HUDEP-2 (cell line): ENCODE data around the gene TRMT112.

Source experiments
- DNase-seq, 76 experiments: peaks; one replicate each; lab custom pipeline; 2025; ENCODE audit not compliant: unreplicated experiment in 76 of 76; lab: John Stamatoyannopoulos, UW

The TRMT112 gene

DNA sequence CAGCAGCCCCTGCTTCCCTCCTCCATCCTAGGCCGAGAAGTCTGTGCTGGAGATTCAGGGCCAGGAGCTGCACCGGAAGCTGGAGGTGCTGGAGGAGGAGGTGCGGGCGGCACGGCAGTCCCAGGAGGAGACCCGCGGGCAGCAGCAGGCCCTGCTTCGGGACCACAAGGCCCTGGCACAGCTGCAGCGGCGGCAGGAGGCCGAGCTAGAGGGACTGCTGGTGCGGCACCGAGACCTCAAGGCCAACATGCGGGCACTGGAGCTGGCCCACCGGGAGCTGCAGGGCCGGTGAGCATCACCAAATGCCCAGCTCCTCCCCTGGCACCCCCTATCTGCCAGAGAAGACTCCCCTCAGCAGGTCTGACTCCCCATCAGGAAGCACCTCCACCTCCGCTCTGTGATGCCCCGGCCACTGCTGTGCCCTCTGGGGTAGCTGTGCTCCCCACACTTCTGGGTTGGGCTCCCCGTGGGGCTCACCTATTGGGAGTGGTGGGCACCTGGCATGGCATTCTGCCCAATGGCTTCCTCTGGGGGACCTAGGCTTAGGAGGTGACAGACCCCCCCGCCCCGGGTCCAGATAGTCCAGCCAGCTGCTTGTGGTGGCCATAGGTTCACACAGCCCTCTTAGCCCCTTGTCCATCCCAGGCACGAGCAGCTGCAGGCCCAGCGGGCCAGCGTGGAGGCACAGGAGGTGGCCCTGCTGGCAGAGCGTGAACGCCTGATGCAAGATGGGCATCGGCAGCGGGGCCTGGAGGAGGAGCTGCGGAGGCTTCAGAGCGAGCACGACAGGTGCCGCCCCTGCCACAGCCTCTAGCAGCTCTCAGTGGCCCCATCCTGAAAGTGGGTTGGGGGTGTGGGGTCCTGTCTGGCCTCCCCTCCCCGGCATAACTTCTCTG, 35.0 kb upstream of the TRMT112 start:
- DNase-seq = no peak

DNA sequence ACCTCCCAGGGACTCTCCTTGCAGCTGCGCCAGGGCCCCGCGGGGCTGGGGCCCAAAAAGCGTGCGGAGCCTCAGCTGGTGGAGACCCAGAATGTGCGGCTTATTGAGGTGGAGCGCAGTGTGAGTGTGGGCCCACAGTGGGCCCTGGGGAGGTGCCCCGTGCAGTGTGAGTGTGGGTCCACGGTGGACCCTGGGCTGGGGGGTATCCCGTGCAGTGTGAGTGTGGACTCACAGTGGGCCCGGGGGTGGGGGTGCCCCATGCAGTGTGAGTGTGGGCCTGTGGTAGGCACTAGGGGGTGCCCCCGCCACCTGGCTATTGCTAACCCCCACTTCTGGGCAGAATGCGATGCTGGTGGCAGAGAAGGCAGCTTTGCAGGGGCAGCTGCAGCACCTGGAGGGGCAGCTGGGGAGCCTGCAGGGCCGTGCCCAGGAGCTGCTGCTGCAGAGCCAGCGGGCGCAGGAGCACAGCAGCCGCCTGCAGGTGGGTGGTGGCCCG, 33.8 kb upstream of the TRMT112 start:
- no peak for DNase-seq

DNA sequence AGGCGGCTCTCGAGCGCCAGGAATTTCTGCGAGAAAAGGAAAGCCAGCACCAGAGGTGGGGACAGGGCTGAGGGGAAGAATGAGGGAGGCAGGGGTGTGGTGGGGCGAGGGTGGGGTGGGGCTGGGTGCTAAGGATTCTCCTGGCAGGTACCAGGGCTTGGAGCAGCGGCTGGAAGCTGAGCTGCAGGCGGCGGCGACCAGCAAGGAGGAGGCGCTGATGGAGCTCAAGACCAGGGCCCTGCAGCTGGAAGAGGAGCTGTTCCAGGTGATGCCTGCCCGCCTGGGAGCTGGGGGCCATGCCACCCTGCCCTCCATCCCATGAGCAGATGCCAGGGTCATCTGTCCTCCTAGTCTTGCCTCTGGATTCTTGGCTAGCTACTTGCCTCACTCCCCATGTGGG, 32.0 kb upstream of the TRMT112 start:
- no peak for DNase-seq

DNA sequence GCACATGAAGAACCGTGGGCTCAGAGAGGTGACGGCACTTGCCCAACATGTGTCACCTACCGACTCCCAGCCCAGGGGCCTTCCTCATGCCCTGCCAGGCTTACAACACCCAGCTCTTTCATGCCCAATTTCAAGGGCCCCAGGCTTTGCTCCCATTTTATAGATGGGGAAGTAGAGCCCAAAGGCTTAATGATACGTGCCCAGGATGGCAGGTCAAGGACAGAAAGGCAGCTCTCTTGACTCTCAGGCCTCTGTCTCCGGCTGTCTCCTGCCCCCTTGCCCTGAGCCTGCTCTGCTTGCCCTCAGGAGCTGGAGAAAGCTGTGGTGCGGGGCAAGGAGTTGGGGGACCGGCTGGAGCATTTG, 31.6 kb upstream of the TRMT112 start:
- DNase-seq = no peak

DNA sequence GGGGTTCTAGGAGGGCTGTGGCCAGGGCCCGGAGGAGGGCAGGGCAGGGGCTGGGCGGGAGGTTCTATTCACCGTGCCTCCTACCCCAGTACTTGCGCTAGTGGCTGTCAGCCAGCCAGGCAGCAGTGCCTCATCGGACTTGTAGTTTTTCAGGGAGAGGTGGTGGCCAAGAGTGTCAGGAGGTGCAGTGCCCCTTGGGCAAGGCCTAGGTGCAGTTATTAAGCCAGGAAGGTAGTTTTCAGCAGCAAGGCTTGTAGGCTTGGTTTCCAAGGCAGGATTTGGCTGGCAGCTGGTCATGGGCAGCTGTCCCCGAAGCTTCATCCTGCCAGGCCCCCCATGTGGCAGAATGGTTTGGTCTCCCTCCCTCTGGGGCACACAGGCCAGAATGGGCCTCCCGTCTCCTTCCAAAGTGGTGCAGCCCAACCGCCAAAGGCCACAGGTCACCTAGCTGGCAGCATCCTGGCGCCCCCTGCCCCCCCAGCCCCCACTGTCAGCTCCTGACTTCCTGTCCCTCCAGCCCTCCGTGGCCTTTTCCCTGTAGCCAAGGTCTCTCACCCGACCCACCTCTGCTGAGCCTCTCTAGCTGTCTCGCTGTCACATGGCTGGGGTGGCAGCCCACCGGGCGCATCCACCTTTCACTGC, 31.1 kb upstream of the TRMT112 start:
- DNase-seq = peak in 73 of 76 experiments; percentile 36 to 87 (median 72)

DNA sequence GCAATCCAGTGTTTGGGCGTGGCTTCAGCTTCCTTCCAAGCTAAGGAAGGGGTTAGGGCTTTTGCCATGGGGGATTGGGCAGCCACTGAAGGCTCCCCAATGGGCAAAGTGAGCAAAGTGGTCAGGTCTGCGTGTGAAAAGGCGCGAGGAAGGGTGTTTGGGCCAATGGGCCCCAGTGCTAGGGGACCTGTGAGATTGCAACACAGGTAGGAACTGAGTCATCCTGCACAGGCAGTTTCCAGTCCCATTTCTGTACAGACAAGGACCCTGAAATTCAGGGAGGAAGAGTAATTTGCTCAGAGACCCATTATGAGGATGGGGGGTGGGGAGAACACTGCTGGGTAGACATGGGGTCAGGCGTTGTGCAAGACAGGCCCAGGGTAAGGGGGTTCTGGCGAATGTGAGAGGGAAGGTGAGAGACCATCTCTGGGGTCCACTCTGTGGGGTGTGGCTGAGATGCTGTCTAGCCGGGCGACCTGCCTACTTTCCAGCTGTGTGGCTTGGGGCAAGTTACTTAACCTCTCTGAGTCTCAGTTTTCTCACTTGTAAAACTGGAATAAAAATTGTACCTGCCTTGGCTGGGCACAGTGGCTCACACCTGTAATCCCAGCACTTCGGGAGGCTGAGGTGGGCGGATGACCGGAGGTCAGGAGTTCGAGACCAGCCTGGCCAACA, 30.0 kb upstream of the TRMT112 start:
- DNase-seq = no peak

DNA sequence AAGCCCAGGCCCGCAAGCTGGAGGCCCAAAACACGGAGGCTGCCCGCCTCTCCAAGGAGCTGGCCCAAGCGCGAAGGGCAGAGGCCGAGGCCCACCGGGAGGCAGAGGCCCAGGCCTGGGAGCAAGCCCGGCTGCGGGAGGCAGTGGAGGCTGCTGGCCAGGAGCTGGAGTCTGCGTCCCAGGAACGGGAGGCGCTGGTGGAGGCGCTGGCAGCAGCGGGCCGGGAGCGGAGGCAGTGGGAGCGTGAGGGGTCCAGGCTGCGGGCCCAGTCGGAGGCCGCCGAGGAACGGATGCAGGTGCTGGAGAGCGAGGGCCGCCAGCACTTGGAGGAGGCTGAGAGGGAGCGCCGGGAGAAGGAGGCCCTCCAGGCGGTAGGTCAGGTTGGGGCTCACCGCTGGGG, 27.4 kb upstream of the TRMT112 start:
- no peak for DNase-seq

DNA sequence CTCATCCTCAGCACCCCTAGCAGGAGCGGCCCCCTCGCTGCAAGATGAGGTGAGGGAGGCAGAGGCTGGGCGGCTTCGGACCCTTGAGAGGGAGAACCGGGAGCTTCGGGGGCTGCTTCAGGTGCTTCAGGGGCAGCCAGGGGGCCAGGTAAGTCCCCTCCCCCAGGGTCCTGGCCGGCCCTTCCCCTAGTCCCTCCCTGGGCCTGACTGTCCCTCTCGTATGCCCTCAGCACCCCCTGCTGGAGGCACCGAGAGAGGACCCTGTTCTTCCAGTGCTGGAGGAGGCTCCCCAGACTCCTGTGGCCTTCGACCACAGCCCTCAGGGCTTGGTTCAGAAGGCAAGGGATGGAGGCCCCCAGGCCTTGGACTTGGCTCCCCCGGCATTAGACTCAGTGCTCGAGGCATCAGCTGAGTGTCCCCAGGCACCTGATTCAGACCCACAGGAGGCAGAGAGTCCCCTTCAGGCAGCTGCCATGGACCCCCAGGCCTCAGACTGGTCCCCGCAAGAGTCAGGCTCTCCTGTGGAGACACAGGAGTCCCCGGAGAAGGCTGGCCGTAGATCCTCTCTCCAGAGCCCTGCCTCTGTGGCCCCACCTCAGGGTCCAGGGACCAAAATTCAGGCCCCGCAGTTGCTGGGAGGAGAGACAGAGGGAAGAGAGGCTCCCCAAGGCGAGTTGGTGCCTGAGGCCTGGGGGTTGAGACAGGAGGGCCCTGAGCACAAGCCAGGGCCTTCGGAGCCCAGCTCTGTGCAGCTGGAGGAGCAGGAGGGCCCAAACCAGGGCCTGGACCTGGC, 26.6 kb upstream of the TRMT112 start:
- DNase-seq = peak in 31 of 76 experiments; percentile 6 to 47 (median 24)

DNA sequence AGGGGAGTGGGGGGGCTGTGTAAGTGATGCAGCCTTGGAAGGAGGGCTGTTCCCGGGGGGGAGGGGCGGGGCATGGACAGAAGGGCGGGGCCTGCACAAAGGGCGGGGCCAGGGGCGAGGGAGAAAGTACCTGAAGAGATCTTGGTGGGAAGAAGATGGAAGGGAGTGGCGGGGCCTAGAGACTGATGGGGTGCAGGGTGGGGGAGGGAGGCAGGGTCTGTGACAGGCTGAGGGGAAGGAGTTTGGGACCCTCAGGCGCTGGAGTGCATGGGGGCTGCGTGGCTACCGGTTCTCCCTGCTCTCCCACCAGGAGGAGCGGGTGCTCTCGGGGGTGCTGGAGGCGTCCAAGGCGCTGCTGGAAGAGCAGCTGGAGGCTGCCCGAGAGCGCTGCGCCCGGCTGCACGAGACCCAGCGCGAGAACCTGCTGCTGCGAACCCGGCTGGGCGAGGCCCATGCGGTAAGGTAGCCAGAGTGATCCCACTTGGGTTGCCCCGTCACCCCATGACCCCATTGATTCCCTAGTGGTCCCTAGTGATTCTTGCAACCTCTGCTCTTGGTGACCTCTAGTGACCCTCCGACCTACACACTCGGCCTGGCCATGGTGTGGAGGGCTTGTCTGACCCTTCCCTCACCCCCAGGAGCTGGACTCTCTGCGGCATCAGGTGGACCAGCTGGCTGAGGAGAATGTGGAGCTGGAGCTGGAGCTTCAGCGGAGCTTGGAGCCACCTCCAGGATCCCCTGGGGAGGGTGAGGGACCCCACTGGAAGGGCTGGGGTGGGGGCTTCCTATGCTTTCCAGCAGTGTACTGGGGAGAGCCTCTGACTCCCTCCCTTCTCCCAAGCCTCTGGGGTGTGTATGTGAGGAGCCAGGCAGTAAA, 25.7 kb upstream of the TRMT112 start:
- DNase-seq = peak in 4 of 76 experiments; percentile 53 to 69 (median 58)

DNA sequence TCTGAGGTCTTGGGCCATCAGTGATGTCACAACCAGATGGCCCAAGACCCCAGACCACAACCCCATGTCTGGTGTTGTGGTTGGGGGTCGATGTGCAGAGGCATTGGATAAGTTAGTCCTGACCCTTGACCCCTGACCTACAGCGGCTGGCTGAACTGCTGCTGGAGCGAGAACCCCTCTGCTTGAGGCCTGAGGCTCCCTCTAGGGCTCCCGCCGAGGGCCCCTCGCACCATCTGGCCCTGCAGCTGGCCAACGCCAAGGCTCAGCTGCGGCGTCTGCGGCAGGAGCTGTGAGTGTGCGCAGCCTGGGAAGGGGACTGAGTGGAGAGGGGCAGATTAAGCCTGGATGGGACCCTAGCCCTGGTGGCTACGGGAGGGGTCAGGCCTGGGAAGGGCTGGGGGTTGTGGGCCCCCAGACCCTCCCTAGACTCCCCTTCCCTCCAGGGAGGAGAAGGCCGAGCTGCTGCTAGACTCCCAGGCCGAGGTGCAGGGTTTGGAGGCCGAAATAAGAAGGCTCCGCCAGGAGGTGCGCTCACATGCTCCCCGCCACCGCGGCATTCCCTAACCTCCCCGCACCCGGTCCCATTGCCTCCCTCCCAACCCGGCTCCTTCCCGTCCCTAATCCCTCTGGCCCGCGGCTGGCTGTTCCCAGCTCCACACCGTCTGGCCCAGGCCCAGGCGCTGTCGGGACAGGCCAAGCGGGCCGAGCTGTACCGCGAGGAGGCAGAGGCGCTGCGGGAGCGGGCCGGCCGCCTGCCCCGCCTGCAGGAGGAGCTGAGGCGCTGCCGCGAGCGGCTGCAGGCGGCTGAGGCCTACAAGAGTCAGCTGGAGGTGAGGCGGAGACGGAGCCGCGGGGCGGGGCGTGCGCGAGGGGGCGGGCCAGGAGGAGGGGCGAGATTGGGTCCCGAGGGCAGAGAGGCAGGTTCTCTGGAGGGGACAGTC, 24.8 kb upstream of the TRMT112 start:
- DNase-seq = peak in 74 of 76 experiments; percentile 34 to 96 (median 88)

DNA sequence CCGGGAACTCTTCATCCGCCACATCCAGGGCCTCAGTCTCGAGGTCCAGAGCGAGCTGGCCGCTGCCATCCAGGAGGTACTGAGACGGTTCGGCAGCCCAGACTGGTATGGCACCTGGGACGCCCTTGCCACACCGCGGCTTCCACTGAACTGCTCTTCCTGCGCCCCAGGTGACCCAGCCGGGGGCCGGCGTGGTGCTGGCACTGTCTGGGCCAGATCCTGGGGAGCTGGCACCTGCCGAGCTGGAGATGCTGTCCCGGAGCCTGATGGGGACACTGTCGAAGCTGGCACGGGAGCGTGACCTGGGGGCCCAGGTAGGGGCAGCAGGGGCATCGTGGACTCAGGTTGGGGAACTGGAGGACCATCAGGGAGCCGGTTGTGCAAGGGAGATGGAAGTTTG, 24.1 kb upstream of the TRMT112 start:
- no peak for DNase-seq

DNA sequence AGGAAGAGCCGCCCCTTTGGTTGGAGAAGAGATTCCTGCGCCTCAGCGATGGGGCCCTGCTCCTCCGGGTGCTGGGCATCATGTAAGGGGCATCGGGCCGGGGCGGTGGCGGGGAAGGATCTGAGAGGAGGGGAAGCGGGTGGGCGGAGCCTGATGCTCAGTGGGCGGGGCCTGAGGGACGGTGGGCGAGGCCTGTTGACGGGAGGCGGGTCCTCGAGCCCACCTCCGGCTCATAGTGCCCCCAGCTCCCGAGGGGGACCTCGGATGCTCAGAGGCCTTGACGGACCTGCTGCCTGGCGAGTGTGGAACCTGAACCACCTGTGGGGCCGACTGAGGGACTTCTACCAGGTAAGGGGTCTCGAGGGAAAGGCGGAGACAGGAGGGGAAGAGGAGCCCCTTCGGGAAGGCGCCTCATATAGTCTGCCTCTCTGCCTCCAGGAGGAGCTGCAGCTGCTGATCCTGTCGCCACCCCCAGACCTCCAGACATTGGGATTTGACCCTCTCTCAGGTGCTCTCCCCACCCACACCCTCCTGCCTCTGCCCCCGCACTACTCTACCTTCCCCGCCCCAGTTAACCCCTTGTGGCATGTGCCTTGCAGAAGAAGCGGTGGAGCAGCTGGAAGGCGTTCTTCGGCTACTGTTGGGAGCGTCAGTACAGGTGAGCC, 23.4 kb upstream of the TRMT112 start:
- peak in 4 of 76 experiments; percentile 6 to 24 (median 15) for DNase-seq

DNA sequence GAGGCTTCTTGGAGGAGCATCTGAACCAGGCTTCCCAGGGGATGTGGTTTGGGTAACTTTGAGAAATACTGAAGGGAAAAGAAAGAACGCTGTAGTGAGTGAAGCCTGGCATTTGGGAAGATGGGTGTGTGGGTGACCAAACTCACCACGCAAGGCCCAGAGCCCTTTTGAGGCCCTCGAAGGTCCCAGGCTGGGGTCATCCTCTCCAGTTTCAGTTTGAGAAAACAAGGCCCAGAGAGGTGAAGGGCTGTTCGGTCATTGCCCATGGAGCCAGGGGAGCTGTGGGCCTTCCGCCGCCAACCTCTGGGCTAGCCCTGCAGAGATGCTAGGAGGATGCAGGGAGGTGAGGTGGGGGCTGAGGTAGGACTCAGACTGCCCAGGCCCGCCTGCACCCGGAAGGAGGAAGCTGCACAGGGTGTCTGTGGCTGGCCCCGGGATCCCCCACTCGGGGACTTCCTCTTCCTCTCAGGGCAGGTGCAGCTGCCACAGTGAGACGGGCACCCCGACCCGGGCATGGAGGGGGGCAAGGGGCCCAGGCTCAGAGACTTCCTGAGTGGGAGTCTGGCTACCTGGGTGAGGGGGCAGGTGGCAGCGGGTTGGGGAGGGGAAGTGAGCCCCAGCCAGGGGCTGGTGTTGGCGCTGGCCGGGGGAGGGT, 22.5 kb upstream of the TRMT112 start, which contains the start of gene CCDC88B:
Gene CCDC88B (plus strand): TSS at position 451 of the 655 bp plus-strand sequence. CDS start 63 bp downstream, at position 514.
- DNase-seq = no peak

DNA sequence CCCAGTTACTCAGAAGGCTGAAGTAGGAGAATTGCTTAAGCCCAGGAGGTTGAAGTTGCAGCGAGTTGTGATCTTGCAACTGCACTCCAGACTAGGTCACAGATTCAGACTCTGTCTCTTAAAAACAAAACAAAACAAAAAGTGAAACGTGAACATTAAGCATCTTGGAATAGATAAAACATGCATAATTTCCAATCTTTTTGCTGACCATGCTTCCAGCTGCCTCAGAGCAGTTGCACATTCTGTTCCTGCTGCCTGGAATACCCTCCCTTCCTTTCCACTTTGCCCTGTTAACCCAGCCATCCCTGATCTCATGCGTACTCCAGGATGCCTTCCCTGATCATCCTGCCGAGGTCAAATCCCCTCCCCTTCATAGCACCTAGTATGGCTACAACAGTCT, 21.9 kb upstream of the TRMT112 start:
- no peak for DNase-seq

DNA sequence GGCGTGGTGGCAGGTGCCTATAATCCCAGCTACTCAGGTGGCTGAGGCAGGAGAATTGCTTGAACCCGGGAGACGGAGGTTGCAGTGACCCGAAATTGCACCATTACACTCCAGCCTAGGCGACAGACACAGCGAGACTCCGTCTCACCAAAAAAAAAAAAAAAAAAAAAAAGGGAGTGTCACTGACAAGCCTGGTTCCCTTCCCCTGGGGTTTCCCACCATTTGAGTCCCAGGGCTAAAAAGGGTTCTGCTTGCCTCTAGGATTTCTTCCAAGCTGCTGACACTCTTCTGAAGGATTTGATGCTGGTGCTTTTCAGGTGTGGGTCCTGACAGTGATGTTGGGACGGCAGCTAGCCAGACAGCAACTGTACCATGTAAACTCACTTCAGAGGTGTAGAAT, 21.4 kb upstream of the TRMT112 start:
- DNase-seq = no peak

DNA sequence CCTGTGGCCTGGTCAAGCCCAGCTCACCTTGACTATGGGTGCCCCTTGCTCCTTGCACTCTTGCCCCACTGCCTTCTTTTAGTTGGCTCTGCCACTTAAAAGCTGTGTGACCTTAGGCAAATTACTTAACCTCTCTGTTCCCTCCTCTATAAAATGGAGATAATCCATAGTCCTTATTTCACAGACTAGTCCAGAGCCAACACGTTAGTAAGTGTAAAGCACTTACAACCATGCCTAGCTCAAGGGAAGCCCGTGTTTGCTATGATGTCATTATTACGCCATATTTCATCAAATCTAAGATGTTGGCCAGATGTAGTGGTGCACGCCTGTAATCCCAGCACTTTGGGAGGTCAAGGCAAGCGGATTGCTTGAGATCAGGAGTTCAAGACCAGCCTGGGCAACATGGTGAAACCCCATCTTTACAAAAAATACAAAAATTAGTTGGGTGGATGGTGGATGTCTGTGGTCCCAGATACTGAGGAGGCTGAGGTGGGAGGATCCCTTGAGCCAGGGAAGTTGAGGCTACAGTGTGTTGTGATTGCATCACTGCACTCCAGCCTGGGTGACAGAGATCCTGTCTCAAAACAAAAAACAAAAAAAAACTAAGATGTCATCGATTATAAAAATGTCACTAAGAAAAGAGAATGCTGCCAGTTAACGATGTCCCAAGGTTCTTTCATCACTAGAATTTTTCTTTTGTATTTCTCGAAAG, 20.3 kb upstream of the TRMT112 start:
- DNase-seq = no peak
